ENCODE data around the gene ANKRD65. TPM values are rescaled to one million over a fixed set of nuclear protein-coding genes. Genes with fewer than 3 reads are reported as not detected.
A peak's percentile ranks its signal among the peaks of the same experiment; 100 is the strongest.
"Not testable (repeated sequence)": the region's sequence is repeated elsewhere in the genome, so short reads cannot be mapped to it uniquely, and the experiment has no call there.

The ANKRD65 gene
- polyA plus RNA-seq (ENCODE audit: insufficient read length in 3 of 3) = 10 to 100 TPM in 2 of 3 donors, 1 to 10 TPM in 1; 9.0 to 15.7 (median 12.0) TPM
- long read RNA-seq, donor 1, partial matches to known transcripts = 9 of 13 reads
- long read RNA-seq, donor 1, other reads (novel, unspliced or antisense) = 0 of 13 reads
- long read RNA-seq, donor 2, partial matches to known transcripts = 8 of 15 reads
- long read RNA-seq, donor 2, other reads (novel, unspliced or antisense) = 0 of 15 reads
- long read RNA-seq, donor 3, partial matches to known transcripts = 0 of 7 reads
- long read RNA-seq, donor 3, other reads (novel, unspliced or antisense) = 5 of 7 reads
- long read RNA-seq, donor 4, partial matches to known transcripts = 14 of 20 reads
- long read RNA-seq, donor 4, other reads (novel, unspliced or antisense) = 0 of 20 reads
- long read RNA-seq, donor 5, partial matches to known transcripts = 6 of 8 reads
- long read RNA-seq, donor 5, other reads (novel, unspliced or antisense) = 0 of 8 reads
- long read RNA-seq, donor 6, partial matches to known transcripts = 6 of 8 reads
- long read RNA-seq, donor 6, other reads (novel, unspliced or antisense) = 0 of 8 reads
- long read RNA-seq, donor 7, partial matches to known transcripts = 9 of 12 reads
- long read RNA-seq, donor 7, other reads (novel, unspliced or antisense) = 0 of 12 reads
- long read RNA-seq, donor 8 = 0 reads
- long read RNA-seq, donor 9, partial matches to known transcripts = 0 of 2 reads
- long read RNA-seq, donor 9, other reads (novel, unspliced or antisense) = 0 of 2 reads
- long read RNA-seq, donor 10, partial matches to known transcripts = 10 of 12 reads
- long read RNA-seq, donor 10, other reads (novel, unspliced or antisense) = 0 of 12 reads
- long read RNA-seq, donor 11, partial matches to known transcripts = 0 of 3 reads
- long read RNA-seq, donor 11, other reads (novel, unspliced or antisense) = 0 of 3 reads
- long read RNA-seq, donor 12, partial matches to known transcripts = 22 of 37 reads
- long read RNA-seq, donor 12, other reads (novel, unspliced or antisense) = 8 of 37 reads
- long read RNA-seq, donor 13, partial matches to known transcripts = 0 of 1 reads
- long read RNA-seq, donor 13, other reads (novel, unspliced or antisense) = 0 of 1 reads
- long read RNA-seq, donor 14 = 0 reads
- long read RNA-seq, donor 15, partial matches to known transcripts = 9 of 14 reads
- long read RNA-seq, donor 15, other reads (novel, unspliced or antisense) = 0 of 14 reads
- long read RNA-seq, donor 16, partial matches to known transcripts = 9 of 11 reads
- long read RNA-seq, donor 16, other reads (novel, unspliced or antisense) = 0 of 11 reads

GRCh38 chr1:1421147-1421906, at the start of gene ANKRD65:
ANKRD65 (minus strand) TSS chr1:1421276; CDS start chr1:1421005, 271 bp downstream.
- DNase-seq = no peak

DNA sequence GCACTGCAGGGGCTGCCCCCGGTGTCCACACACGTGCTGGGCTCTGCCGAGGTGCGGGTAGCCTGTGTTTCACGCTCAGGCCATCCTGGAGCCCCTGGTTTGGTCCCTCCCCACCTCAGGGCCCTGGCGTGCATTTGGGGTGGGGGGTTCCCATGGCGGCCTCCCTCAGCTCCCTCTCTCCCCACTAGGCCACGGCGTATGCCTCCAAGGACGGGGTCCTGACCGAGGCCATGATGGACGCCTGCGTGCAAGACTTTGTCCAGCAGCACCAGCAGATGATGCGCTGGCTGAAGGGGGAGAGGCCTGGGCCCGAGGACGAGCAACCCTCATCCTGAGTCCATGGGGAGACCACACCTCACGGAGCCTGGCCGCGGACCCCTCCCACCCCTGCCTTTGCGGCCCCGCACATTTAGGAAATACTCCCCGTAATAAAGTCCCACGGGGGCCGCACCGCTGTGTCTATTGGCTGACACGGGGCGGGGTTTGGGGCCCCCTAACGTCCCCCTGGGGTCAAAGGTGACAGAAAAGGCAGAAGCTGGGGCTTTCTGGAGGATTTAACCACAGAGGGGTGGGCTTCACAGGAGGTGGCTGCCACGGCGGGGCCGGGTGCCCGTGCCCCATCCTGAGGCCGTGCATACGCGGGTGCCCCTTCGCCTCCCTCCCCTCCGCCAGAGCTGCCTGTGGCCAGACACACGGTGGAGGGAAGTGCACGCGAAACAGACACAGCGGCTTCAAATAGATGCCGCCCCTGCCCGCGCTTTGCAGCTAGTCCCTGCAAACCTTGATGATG, 47.3 kb upstream of the ANKRD65 start:
- DNase-seq = not testable (repeated sequence)

DNA sequence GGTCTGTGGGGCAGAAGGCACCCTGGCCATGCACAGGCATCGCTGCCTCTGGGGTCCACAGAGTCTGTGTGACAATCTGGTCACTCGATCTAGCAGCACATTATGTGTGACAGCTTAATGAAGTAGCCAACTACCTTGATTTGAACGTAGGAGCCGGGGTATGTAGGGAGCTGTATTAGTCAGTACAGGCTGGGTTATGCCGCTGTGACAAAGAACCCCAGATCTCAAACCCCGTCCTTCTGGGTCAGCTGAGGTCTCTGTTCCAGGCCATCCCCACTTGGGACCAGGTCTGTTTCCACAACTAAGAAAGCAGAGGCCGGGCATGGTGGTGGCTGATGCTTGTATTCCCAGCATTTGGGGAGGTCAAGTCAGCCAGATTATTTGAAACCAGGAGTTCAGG, 42.2 kb upstream of the ANKRD65 start:
- DNase-seq = no peak

GRCh38 chr1:1462318-1462966, 41.4 kb upstream of the ANKRD65 start:
- DNase-seq = peak; percentile 41

GRCh38 chr1:1461721-1462317, 40.7 kb upstream of the ANKRD65 start:
- DNase-seq = no peak

DNA sequence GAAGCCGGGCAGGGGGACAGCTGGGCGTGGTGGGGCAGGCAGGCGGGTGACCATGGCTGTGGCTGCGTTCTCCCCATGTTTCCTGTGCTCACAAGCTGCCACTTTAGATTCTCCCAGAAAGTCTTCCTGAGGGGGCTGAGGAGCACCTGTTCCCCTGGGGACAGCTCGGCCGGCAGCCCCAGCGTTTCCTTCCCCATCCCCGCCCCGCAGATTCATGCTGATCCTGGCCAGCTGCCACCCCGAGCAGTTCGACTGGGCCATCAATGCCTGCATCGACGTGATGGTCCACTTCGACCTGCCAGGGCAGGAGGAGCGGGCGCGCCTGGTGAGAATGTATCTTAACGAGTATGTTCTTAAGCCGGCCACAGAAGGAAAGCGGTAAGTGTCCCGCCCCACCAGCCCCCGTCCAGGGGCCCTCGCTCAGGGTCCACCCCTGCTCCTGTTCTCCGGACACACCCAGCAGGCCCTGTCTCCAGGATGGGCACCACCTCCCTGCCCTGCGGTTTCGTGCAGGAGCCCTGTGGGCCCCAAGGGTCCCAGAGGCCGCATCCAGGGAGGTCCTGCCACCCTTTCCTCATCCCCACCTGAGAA, 39.6 kb upstream of the ANKRD65 start:
- no peak for DNase-seq

GRCh38 chr1:1459711-1460110, 38.6 kb upstream of the ANKRD65 start:
- DNase-seq = not testable (repeated sequence)

- DNase-seq = not testable (repeated sequence)
Observed at GRCh38 chr1:1459156-1459555, 38.1 kb upstream of the ANKRD65 start.

DNA sequence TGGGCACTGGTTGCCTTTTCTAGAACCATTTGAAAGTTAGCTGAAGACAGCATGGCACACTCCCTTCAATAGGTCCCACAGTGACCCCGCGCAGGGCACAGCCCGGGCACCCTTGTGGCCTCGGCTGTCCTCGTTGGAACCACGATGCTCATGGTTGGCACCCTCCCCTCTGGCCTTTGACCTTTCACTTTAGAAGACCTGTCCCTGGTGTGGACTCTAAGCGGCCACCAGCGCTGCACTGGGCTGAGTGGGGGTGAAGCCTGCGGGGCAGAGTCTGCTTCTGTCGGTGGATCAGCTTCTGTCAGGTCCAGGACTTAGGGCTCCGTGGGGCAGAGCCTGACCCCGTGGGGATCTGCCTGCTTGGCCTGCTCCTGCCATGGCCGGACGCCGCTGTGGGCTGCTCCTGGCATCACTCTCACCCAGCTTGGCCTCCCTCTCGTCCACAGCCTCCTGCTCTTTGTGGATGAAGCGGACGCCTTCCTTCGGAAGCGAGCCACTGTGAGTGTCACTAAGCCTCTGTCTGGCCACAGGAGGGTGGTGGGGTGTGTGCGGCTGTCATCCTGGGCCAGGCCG, 35.7 kb upstream of the ANKRD65 start:
- DNase-seq = not testable (repeated sequence)

- not testable (repeated sequence) for DNase-seq
Observed at GRCh38 chr1:1455934-1456333, 34.9 kb upstream of the ANKRD65 start.

DNA sequence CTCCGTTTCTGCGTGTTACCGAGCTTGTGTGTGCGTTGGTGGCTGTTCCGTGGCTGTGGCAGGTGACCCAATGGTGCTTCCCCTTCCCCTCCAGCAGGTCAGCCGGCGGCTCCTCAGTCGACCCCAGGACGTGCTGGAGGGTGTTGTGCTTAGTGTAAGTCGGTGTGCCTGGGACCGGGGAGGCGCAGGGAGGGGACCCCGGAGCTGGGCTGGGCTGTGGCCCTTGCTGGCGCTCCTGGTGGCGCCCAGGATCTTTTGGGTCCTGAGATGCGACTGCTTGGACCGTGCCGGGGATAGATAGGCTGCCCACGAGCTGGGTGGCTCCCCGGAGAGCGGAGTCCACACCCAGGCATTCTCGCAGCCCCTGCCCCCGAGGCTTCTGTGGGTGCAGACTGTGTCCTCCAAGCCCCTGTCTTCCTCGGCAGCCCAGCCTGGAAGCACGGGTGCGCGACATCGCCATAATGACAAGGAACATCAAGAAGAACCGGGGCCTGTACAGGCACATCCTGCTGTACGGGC, 34.3 kb upstream of the ANKRD65 start:
- no peak for DNase-seq

- DNase-seq = not testable (repeated sequence)
Observed at GRCh38 chr1:1454286-1455056, 33.4 kb upstream of the ANKRD65 start.

DNA sequence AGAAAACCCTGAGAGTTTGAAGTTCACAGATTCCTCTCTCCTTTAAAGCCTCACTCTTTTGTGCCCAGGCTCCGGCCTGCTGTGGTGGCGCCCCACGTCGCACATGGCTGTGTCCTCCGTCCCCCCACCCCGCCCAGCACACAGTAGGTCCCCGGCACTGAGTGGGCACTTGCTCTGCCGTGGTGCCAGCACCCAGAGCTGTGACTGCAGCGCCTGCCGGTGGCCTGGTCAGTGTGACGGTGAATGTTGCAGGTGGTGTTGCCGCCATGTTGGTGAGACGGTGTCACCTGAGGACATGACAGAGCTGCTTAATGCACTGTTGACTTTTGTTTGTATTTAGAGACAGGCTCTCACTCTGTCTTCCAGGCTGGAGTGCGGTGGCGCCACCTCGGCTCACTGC, 31.8 kb upstream of the ANKRD65 start:
- DNase-seq = no peak

- not testable (repeated sequence) for DNase-seq
Observed at GRCh38 chr1:1452365-1452739, 31.3 kb upstream of the ANKRD65 start.

DNA sequence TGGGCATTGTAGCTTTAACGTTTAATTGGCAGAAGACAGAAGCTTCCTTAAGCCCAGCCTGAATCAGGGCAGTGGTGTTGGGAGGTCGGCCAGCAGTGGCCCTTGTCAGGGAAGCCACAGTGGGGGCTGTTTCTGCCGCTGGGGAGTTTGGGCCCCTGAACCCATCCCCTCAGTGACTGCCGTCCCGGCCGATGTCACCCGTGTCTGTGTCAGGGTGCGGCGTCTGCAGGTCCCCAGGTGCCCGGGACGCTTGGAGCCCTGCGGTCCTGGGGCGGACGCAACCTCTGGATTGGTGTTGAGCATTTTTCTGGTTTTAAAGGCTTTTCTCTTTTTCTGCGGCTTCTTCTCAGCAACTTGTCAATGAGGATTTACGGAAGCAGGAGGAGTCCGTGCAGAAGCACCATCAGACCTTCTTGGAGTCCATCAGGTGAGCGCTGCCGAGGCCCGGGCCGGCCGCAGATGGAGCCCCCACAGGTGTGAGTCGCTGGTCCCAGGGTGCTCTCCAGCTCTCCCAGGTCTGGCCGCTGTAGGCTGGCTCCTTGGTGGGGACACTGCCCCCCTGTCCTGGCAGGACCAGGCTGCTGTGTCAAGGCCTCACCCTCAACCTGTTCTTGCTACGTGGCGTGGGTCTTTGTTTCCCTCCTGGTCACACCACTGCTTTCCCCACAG, 30.8 kb upstream of the ANKRD65 start:
- no peak for DNase-seq

DNA sequence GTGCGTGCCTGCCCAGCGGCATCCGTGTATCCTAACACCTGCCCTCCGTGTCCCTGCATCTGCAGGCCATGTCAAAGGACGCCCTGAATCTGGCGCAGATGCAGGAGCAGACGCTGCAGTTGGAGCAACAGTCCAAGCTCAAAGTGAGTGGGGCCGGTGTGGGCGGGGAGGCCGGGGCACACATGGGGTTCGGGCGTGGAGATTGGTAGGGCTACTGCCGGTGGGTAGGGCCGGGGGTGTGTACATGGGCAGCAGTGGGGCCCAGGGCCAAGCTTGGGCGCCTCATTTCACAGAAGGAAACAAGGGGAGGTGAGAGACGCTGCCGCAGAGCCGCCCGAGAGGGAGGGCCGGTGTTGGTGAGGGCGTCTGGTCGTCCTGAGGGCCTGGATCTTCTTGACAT, 29.5 kb upstream of the ANKRD65 start:
- DNase-seq = not testable (repeated sequence)
